Renal cortical epithelial cell (primary cell): ENCODE data around the gene RRAD. TPM values are rescaled to one million over a fixed set of nuclear protein-coding genes. Genes with fewer than 3 reads are reported as not detected.
"Not testable (repeated sequence)": the region's sequence is repeated elsewhere in the genome, so short reads cannot be mapped to it uniquely, and the experiment has no call there.

Source experiments
- DNase-seq: peaks from one replicate; pipeline ENCODE4 v3.0.0-alpha.2; 2011; ENCODE audit warnings: low read depth
- total RNA-seq: library from RNA; depleted of rRNA; stranded (reverse); fragments of >200 nt; gene quantifications from 2 replicates; pipeline ENCODE4 v1.2.3, GENCODE V29; 2014

Gene RRAD
- total RNA-seq, 1 donor from 2014 or later = 177 TPM

DNA sequence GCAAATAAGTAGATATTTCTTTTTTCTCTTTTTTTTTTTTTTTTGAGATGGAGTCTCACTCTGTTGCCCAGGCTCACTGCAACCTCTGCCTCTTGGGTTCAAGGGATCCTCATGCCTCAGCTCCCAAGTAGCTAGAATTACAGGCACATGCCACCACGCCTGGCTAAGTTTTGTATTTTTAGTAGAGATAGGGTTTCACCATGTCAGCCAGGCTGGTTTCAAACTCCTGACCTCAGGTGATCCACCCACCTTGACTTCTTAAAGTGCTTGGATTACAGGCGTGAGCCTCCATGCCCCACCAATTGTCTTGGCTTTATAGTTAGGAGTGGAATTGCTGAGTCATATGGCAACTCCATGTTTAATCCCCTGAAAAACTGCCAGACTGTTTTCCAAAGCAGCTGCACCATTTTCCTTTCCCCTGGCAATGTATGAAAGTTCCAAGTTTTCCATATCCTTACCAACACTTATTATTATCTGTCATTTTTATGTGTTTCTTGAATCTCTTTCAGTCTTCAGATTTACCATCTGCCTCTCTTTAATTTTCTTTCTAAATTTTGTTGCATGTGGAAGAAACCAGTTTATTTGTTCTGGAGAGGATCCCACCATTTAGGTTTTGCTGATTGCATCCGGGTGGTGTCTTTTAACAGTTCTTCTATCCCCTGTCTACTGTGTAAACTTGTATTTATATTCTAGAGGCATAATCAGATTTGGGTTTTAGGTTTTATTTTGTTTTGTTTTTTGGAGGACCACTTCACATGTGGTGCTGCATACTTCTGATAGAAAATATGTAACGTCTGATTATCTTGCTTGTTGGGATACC is 25.8 kb upstream of the RRAD start:
- peak; percentile 42 for DNase-seq

DNA sequence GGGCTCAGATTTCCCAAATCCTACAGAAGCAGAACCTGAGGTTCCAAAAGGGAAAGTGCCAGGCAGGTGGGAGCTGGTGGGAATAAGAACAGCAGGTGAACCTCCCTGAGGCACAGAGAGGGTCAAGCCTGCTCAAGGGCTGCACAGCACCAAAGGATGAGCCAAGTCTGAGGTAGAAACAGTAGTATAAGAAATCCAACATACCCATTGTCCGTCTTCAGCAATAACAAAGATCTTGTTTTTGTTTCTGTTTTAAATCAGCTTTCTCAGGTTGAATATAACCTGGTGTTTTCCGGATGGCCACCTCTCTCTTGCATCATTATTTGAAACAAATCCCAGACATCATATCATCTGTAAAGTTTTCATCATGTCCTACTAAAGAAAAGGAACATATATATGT is 25.1 kb upstream of the RRAD start:
- peak; percentile 17 for DNase-seq

GRCh38 chr16:66949472-66949871 is 24.1 kb upstream of the RRAD start:
- DNase-seq = no peak

- no peak for DNase-seq
These were observed 23.5 kb upstream of the RRAD start for GRCh38 chr16:66948837-66949225.

DNA sequence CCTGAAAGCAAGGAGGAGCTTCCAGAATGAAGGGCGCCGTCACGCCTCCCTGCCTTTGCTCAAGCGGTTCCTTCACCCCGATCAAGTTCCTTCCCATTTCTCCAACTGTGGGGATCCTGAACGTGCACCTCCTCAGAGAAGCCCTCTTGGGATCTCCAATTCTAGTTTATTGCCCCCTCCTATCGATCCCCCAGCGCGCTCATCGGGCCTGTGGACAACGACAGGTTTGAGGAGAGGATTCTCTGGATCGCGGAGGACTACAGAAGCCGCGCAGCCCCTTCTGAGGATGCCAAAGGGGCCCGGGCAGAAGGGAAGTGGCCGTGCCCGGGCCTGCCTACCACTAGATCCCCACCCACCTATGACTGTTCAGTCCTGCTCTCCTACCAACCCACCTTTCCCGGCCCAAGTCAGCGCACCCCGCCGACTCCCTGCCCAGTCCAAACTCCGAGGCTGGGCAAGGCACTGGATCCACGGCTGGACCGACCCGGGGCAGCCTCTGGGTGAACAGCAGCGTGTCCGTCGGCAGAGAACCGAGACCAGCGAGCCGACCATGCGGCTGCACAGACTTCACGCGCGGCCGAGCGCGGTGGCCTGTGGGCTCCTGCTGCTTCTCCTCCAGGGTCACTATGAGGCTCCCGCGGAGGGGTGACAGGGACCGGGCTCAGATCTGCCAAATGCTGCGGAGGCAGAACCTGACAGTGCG is 22.9 kb upstream of the RRAD start:
- no peak for DNase-seq

GRCh38 chr16:66947302-66948065 is 22.1 kb upstream of the RRAD start:
- peak; percentile 83 for DNase-seq

- DNase-seq = no peak
These were observed 21.6 kb upstream of the RRAD start for GRCh38 chr16:66946974-66947301.

- DNase-seq = no peak
These were observed 21.2 kb upstream of the RRAD start for GRCh38 chr16:66946541-66946940.

- no peak for DNase-seq
These were observed 20.6 kb upstream of the RRAD start for GRCh38 chr16:66945939-66946338.

- not testable (repeated sequence) for DNase-seq
These were observed 19.6 kb upstream of the RRAD start for GRCh38 chr16:66944971-66945370.

DNA sequence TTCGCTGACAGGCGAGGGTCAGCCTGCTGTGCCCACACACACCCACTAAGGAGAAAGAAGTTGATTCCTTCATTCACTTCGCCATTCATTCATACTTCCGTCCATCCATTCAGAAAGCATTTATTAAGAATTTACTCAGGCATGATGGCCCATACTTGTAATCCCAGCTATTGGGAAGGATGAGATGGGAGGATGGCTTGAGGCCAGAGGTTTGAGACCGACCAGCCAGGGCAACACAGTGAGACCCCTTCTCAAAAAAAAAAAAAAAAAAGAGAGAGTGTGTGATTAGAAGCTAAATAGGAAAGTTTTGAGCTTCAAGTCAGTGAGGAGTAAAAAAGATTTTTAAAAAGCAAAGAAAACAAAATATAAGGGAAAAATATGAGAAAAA is 18.7 kb upstream of the RRAD start:
- DNase-seq = no peak

- DNase-seq = no peak
These were observed 18.2 kb upstream of the RRAD start for GRCh38 chr16:66943426-66944053.

DNA sequence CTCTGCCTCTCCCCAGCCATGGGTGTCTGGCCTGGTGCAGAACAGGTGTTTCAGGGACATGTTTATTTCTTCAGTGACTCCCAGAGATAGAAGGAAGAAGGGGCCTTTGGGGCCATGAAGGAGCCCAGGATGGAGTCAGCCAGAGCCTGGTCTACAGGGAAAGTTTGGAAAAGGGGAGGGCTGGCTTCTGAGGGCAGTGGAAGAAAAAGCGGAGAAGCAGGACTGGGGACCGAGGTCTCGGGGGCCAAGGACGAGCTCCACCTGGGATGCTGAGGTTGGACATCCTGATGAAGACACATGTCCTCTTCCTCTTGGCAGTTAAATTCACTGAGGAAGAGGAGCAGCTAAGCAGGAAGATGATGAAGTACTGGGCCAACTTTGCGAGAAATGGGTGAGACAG is 17.6 kb upstream of the RRAD start:
- no peak for DNase-seq

- no peak for DNase-seq
These were observed 14.9 kb upstream of the RRAD start for GRCh38 chr16:66940236-66940635.

DNA sequence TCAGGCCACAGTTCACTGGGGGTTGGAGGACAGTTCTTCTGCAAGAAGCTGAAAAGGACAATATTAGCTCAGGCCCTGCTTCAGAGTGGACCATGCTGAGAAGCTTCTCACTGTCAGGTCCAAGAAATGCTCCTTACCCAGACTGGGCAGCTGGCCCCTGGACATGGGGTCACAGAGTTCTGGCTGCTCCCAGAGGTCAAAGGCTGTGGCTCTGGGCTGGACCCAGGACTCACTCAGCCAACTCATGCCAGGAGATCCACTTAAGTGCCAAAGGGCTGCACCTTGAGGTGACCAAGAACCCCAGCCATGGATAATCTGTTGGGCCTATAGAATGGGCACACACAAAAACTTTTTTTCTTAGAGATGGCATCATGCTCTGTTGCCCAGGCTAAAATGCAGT is 14.0 kb upstream of the RRAD start:
- no peak for DNase-seq

GRCh38 chr16:66937725-66938337 is 12.5 kb upstream of the RRAD start:
- DNase-seq = no peak

- DNase-seq = no peak
These were observed 11.7 kb upstream of the RRAD start for GRCh38 chr16:66936889-66937554.

GRCh38 chr16:66936462-66936861 is 11.1 kb upstream of the RRAD start:
- no peak for DNase-seq

GRCh38 chr16:66935314-66936011 is 10.1 kb upstream of the RRAD start, which contains the start of gene CES2:
TSS of gene CES2 (plus strand) at chr16:66935516. CDS start at chr16:66935636, 120 bp downstream.
- DNase-seq = peak; percentile 70

GRCh38 chr16:66934839-66935313 is 9.5 kb upstream of the RRAD start:
- DNase-seq = not testable (repeated sequence)
